DMS79 (cell line): Measurements from ENCODE around the gene CDKAL1.
"Not testable (repeated sequence)": the region's sequence is repeated elsewhere in the genome, so short reads cannot be mapped to it uniquely, and the experiment has no call there.

Experiments used
- DNase-seq: peaks from one replicate; lab custom pipeline; 2025; lab: John Stamatoyannopoulos, UW

CDKAL1 gene

GRCh38 chr6:20534295-20535262 lies at the start of gene CDKAL1:
Gene CDKAL1 (plus strand): TSS chr6:20534457. CDS start chr6:20546351, 11,894 bp downstream.
- peak; percentile 57 for DNase-seq

- no peak for DNase-seq
Observed at GRCh38 chr6:20486641-20487040, 47.6 kb upstream of the CDKAL1 start.

GRCh38 chr6:20487669-20488375 lies 46.4 kb upstream of the CDKAL1 start:
- DNase-seq: no peak

GRCh38 chr6:20490591-20490990 lies 43.7 kb upstream of the CDKAL1 start:
- DNase-seq: no peak

GRCh38 chr6:20492099-20492498 lies 42.2 kb upstream of the CDKAL1 start:
- no peak for DNase-seq

GRCh38 chr6:20497216-20498040 lies 36.8 kb upstream of the CDKAL1 start:
- no peak for DNase-seq

- DNase-seq: no peak
Observed at GRCh38 chr6:20498041-20498385, 36.2 kb upstream of the CDKAL1 start.

GRCh38 chr6:20509212-20509611 lies 25.0 kb upstream of the CDKAL1 start:
- no peak for DNase-seq

- DNase-seq: no peak
Observed at GRCh38 chr6:20511852-20512251, 22.4 kb upstream of the CDKAL1 start.

- not testable (repeated sequence) for DNase-seq
Observed at GRCh38 chr6:20525208-20525607, 9.0 kb upstream of the CDKAL1 start.

- not testable (repeated sequence) for DNase-seq
Observed at GRCh38 chr6:20529086-20529448, 5.2 kb upstream of the CDKAL1 start.

- DNase-seq: no peak
Observed at GRCh38 chr6:20532881-20533280, 1.4 kb upstream of the CDKAL1 start.

GRCh38 chr6:20533746-20534294 lies 437 bp upstream of the CDKAL1 start:
- DNase-seq: no peak

GRCh38 chr6:20538131-20538662 lies 3.9 kb downstream of the CDKAL1 start:
- DNase-seq: no peak

GRCh38 chr6:20538907-20539306 lies 4.7 kb downstream of the CDKAL1 start:
- no peak for DNase-seq

- peak; percentile 52 for DNase-seq
Observed at GRCh38 chr6:20539387-20539786, 5.1 kb downstream of the CDKAL1 start.

- no peak for DNase-seq
Observed at GRCh38 chr6:20540683-20541082, 6.4 kb downstream of the CDKAL1 start.

- DNase-seq: no peak
Observed at GRCh38 chr6:20541382-20541781, 7.1 kb downstream of the CDKAL1 start.

GRCh38 chr6:20542927-20543602 lies 8.8 kb downstream of the CDKAL1 start:
- DNase-seq: peak; percentile 11

- DNase-seq: no peak
Observed at GRCh38 chr6:20548264-20548663, 14.0 kb downstream of the CDKAL1 start.

GRCh38 chr6:20549398-20549797 lies 15.1 kb downstream of the CDKAL1 start:
- DNase-seq: not testable (repeated sequence)
